HG03196 (cell line): ENCODE data around the gene C20orf204.
"Not testable (repeated sequence)": the region's sequence is repeated elsewhere in the genome, so short reads cannot be mapped to it uniquely, and the experiment has no call there.

Source experiments
- ATAC-seq: cut with Tn5 transposase; IDR thresholded peaks from one replicate; pipeline ENCODE4 v1.9.1; 2021; ENCODE audit not compliant: unreplicated experiment

Gene C20orf204

GRCh38 chr20:64035933-64036345 is at the start of gene C20orf204:
TSS of gene C20orf204 (plus strand) at chr20:64036182. CDS start at chr20:64036324, 142 bp downstream.
- no peak for ATAC-seq

GRCh38 chr20:64000906-64001305 is 35.1 kb upstream of the C20orf204 start:
- ATAC-seq, result no peak

- ATAC-seq, result no peak
Observed at GRCh38 chr20:64001607-64002011, 34.4 kb upstream of the C20orf204 start.

GRCh38 chr20:64003960-64004725 is 31.8 kb upstream of the C20orf204 start:
- no peak for ATAC-seq

- no peak for ATAC-seq
Observed at GRCh38 chr20:64005394-64005793, 30.6 kb upstream of the C20orf204 start.

GRCh38 chr20:64006490-64006889 is 29.5 kb upstream of the C20orf204 start:
- no peak for ATAC-seq

- no peak for ATAC-seq
Observed at GRCh38 chr20:64006902-64007301, 29.1 kb upstream of the C20orf204 start.

- ATAC-seq, result no peak
Observed at GRCh38 chr20:64009811-64010387, 26.1 kb upstream of the C20orf204 start.

GRCh38 chr20:64010711-64011237 is 25.2 kb upstream of the C20orf204 start:
- no peak for ATAC-seq

- no peak for ATAC-seq
Observed at GRCh38 chr20:64011366-64011779, 24.6 kb upstream of the C20orf204 start.

GRCh38 chr20:64012385-64013154 is 23.4 kb upstream of the C20orf204 start:
- not testable (repeated sequence) for ATAC-seq

- no peak for ATAC-seq
Observed at GRCh38 chr20:64015635-64016034, 20.3 kb upstream of the C20orf204 start.

GRCh38 chr20:64021124-64021975 is 14.6 kb upstream of the C20orf204 start:
- ATAC-seq, result no peak

- ATAC-seq, result no peak
Observed at GRCh38 chr20:64022671-64023360, 13.2 kb upstream of the C20orf204 start.

- ATAC-seq, result no peak
Observed at GRCh38 chr20:64023361-64024140, 12.4 kb upstream of the C20orf204 start.

- ATAC-seq, result no peak
Observed at GRCh38 chr20:64024141-64024990, 11.6 kb upstream of the C20orf204 start.

GRCh38 chr20:64025101-64025825 is 10.7 kb upstream of the C20orf204 start:
- no peak for ATAC-seq
